Neural cell (in vitro differentiated cells): Measurements from ENCODE around the gene SGCD.

ENCODE experiments used
- EP300 ChIP-seq: fragments of 450-650 bp; conservative IDR thresholded peaks from 2 replicates; pipeline ENCODE4 v1.6.1; 2014; ENCODE audit warnings: antibody characterized with exemption, mild to moderate bottlenecking, moderate library complexity; ENCODE audit not compliant: poor library complexity, severe bottlenecking
- POLR2AphosphoS5 ChIP-seq: IDR thresholded peaks from 2 replicates; pipeline ENCODE4 v1.6.1; 2012
- TF ChIP-seq, protein P1 (sequence below): fragments of 450-650 bp; IDR thresholded peaks from 2 replicates; pipeline ENCODE4 v1.5.1; 2014; ENCODE audit warnings: antibody characterized with exemption, mild to moderate bottlenecking, moderate library complexity; ENCODE audit not compliant: poor library complexity, severe bottlenecking

DNA sequence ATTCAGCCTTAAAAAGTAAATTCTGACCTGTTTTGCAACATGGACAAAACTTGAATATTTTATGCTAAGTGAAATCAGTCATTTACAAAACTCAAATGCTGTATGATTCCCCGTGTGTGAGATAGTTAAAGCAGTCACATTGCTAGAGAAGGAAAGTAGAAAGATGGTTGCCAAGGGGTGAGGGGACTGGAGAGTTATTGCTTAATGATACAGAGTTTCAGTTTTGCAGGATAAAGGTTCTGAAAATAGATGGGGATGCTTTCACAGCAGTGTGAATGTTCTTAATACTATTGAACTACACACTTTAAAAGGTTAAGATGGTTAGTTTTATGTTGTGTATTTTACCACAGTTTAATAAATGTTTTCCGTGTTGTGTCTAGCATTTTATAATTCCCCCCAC lies 51.2 kb downstream of the SGCD start:
- TF ChIP-seq, protein P1, sequence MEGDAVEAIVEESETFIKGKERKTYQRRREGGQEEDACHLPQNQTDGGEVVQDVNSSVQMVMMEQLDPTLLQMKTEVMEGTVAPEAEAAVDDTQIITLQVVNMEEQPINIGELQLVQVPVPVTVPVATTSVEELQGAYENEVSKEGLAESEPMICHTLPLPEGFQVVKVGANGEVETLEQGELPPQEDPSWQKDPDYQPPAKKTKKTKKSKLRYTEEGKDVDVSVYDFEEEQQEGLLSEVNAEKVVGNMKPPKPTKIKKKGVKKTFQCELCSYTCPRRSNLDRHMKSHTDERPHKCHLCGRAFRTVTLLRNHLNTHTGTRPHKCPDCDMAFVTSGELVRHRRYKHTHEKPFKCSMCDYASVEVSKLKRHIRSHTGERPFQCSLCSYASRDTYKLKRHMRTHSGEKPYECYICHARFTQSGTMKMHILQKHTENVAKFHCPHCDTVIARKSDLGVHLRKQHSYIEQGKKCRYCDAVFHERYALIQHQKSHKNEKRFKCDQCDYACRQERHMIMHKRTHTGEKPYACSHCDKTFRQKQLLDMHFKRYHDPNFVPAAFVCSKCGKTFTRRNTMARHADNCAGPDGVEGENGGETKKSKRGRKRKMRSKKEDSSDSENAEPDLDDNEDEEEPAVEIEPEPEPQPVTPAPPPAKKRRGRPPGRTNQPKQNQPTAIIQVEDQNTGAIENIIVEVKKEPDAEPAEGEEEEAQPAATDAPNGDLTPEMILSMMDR: no peak
- TF ChIP-seq POLR2AphosphoS5 (no peak), EP300 (no peak)
